Stimulated activated CD4-positive, alpha-beta T cell treated with anti-CD3 and anti-CD28 coated beads, Interleukin-1b, Interleukin-23, amount 100 ng/mL, for 48 hours (primary cell): Measurements from ENCODE around the gene PICK1.
A peak's percentile ranks its signal among the peaks of the same experiment; 100 is the strongest.
"Not testable (repeated sequence)": the region's sequence is repeated elsewhere in the genome, so short reads cannot be mapped to it uniquely, and the experiment has no call there.

Experiments used
- DNase-seq: peaks from one replicate; pipeline ENCODE4 v3.0.0-alpha.2; 2020

PICK1 gene

GRCh38 chr22:38097557-38098409, 40.6 kb downstream of the PICK1 start:
- no peak for DNase-seq

- DNase-seq = no peak
These were observed 41.4 kb downstream of the PICK1 start for GRCh38 chr22:38098410-38099249.

GRCh38 chr22:38103641-38104040, 46.4 kb downstream of the PICK1 start:
- no peak for DNase-seq

- DNase-seq = no peak
These were observed 46.9 kb downstream of the PICK1 start for GRCh38 chr22:38104084-38104483.

GRCh38 chr22:38106814-38107578, 49.8 kb downstream of the PICK1 start:
- DNase-seq = no peak

- DNase-seq = no peak
These were observed 50.7 kb downstream of the PICK1 start for GRCh38 chr22:38107692-38108515.

- DNase-seq = no peak
These were observed 51.5 kb downstream of the PICK1 start for GRCh38 chr22:38108561-38109319.

GRCh38 chr22:38109371-38110001, 52.3 kb downstream of the PICK1 start:
- no peak for DNase-seq

GRCh38 chr22:38110008-38110862, 53.0 kb downstream of the PICK1 start, which contains the start of gene BAIAP2L2:
TSS of gene BAIAP2L2 (minus strand) at chr22:38110684. CDS start at chr22:38110525, 159 bp downstream.
- no peak for DNase-seq

GRCh38 chr22:38110863-38111852, 54.0 kb downstream of the PICK1 start:
- no peak for DNase-seq

- no peak for DNase-seq
These were observed 54.7 kb downstream of the PICK1 start for GRCh38 chr22:38111925-38112355.

- DNase-seq = no peak
These were observed 55.2 kb downstream of the PICK1 start for GRCh38 chr22:38112381-38112780.

GRCh38 chr22:38114484-38115398, 57.5 kb downstream of the PICK1 start:
- peak; percentile 72 for DNase-seq

- no peak for DNase-seq
These were observed 58.4 kb downstream of the PICK1 start for GRCh38 chr22:38115423-38116205.

GRCh38 chr22:38117556-38117955, 60.4 kb downstream of the PICK1 start:
- not testable (repeated sequence) for DNase-seq

- DNase-seq = no peak
These were observed 61.0 kb downstream of the PICK1 start for GRCh38 chr22:38118182-38118581.
